NCI-H510A (cell line): Measurements from ENCODE around the gene DNAAF3.
"Not testable (repeated sequence)": the region's sequence is repeated elsewhere in the genome, so short reads cannot be mapped to it uniquely, and the experiment has no call there.

Source experiments
- DNase-seq: peaks from one replicate; lab custom pipeline; 2025; lab: John Stamatoyannopoulos, UW

DNAAF3 gene

DNA sequence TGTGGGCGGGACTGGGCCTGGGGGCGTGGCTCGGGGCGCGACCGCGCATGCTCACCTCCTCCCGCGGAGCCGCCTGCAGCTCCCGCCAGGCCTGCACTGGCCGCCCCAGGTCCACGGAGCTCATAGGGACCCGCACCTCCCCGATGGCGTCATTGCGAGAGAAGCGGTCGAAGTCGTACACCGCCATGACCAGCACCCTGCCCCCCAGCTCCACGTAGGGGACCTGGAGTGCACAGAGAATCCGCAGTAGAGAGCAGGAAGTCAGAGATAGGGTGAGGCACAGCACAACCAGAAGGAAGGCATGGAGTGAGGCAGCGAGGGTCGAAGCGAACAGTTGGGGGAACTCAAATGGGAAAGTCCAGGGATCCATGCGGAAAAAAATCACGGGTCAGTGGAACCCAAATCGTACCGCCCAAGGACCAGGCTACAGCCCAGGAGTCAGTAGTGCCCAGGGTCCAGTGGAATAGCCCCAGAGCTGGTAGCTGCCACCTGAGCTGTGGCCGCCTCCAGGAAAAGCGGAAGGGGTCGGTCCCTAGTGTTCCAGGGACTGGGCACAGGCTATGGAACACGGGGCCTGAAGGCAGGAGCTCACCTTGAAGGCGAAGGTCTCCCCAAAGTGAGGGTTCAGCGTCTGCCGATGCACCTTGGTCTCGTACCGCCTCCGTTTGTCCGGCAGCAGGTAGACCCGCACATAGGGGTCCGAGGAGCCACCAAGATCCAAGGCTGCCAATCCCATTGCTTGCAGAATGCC, 8.9 kb upstream of the DNAAF3 start:
- DNase-seq, result no peak

DNA sequence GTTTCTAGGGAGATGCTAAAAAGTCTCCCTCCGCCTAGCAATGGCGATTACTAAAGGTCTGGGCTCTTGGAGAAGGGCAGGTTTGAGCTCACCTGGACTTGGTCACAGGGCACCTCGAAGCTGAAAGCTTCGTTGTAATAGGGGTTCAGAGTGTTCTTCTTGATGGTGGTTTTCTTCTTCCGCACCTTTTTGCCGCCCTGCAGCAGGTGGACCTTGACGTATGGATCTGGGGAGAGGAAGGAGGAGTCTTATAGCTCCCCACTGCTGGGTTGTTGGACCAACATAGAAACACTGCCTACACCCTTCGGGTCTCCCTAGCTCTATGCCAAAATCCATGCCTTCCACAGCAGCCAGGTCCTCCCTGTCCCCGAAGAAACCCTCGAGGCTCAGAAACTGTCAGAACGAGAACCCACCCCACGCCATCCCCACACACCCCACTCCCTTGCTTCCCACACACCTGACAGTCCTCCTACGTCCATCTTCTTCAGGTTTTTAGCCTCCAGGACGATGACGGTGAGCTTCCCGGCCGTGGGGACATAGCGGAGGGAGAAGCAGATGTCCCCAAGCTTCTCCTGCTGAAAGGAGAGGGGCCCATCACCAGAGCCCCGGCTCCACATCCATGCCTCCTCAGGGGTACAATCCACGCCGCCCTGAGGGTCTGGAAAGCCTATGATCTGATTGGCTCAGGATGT, 8.2 kb upstream of the DNAAF3 start:
- DNase-seq, result no peak

DNA sequence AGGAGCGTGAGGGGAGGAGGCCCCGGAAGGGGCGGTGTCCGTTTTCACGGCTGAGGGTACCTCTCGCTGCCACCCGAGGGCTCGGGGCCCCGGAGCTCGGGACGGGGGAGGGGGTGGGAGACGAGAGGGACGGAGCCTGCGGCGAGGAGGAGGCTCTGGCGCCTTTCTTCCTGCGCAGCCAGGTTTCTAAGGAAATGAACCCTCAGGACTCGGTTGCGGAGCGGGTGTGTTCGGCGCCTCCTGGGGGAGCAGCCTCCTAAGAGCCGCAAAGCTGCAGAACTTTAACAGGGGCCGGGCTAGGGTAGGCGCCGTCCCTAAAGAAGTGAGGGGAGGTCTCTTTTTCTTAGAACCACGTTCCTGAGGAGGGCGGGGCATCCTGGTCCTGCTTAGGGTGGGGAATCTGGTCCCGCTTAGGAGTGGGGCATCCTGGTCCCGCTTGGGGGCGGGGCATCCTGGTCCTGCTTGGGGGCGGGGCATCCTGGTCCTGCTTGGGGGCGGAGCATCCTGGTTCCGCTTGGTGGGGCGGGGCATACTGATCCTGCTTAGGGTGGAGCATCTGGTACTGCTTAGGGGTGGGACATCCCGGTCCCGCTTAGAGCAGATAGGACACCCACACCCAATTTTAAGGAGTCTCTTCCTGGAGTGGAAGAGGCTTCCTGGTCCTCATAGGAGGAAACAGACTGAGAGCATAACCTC, 7.4 kb upstream of the DNAAF3 start:
- no peak for DNase-seq

DNA sequence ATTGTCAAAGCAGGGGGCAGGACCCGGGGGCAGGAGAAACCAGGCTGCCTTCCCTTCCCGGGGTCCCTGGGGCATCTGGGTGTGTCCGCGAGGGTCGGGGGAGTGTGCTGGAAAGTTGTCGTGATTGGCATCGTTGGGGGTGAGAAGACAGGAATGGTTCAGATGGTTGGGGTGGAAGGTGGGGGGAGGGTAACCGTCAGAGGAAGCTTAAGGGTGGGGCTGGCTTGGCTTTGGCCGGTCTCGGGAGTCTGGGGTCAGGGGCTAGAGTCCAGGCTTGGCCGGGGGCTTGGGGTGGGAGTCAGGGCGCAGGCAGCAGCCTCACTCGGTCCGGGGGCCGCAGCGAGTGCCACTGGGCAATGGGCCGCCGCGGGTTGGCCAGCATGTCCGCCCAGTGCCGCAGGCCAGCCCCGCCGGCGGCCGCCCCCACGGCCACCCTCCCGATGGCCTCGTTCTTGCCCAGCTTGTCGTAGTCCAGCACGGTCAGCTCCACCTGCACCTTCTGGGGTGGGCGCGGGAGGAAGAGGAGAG, 6.8 kb upstream of the DNAAF3 start:
- no peak for DNase-seq

DNA sequence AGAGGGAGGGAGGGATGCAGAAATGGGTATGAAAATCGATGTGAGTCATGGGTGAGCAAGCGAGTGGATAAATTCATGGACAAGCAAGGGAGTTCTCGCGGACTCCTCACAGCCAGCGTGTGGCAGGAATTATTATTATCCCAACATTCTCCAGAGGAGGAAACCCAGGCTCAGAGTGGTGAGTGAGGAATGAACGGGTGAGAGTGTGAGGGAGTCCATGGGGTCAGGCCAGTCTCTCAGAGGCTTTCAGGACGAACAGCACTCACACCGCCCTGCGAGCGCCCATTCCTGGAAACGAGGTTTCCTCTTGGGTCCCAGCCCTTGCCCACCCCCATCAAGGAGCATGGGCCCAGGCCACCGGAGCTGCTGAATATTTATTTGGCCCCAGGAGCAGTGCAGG, 6.3 kb upstream of the DNAAF3 start:
- no peak for DNase-seq

DNA sequence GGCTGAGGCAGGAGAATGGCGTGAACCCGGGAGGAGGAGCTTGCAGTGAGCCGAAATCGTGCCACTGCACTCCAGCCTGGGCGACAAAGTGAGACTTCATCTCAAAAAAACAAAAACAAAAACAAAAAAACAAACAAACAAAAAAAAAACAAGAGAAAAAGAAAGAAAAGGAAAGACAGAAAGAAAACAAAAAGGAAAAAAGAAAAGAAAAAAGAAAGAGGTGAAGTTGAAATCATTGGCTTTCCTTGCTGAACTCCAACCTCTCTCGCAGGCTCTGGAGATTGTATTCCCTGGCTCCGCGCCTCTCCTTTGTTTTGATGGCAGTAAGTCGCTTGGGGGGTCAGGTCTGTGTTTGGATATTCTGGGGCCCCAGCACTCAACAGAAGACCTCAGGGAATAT, 5.9 kb upstream of the DNAAF3 start:
- DNase-seq, result not testable (repeated sequence)

DNA sequence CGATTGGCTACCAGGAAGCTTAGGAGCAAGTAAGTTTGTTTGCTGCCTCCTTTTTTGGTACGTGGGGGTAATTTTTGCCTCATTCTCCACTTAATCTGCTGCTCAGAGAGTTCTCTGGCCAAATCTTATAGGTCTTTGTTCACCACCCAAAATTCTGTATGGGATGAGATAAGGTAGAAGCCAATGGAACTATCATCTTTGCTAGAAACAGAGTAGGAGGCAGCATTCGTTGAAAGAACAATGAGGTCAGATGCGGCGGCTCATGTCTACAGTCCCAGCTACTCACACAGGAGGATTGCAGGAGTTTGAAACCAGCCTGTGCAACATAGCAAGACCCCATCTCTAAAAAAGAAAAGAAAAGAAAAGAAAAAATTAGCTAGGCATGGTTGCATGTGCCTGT, 5.0 kb upstream of the DNAAF3 start:
- no peak for DNase-seq

DNA sequence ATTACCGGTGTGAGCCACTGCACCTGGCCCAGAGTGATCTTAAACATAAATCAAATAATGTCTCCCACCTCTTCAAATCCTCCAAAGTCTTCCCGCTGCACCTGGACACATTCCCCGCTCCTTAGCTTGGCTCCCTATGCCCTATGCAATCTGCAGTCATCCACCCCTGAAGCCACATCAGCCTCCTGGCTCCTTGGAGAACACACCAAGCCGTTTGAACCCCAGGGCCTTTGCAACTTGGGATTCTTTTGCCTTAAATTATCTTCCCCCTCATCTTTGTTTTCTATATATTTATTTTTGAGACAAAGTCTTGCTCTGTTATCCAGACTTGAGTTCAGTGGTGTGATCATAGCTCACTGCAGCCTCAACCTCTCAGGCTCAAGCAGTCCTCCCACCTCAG, 2.7 kb upstream of the DNAAF3 start:
- no peak for DNase-seq

DNA sequence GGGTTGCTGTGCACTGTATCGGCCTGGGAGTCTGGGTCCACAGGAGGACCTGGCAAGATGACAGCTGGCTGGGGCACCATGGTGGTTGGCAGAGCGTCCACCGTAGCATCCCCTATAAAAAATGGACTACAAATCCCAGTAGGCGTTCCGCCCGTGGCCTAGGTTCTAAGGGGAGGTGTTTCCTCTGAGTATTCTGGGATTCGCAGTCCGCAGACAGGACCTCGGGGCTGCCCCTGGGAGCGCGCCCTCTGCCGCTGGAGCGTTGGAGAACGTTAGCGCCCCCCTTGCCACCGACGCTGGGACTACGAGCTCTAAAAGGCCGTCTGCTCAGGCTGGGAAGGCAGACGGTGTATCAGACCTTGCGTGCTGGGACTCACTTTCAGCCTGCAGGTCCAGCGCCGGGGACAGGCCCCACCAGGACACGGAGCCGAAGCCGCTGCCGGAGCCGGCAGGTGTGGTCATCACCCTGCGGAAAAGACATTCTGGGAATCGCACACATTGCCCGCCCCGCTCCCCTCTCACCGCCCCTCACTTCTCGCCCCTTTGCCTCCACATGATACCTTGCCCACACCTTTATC, 372 bp downstream of the DNAAF3 start:
- DNase-seq, result peak; percentile 84

DNA sequence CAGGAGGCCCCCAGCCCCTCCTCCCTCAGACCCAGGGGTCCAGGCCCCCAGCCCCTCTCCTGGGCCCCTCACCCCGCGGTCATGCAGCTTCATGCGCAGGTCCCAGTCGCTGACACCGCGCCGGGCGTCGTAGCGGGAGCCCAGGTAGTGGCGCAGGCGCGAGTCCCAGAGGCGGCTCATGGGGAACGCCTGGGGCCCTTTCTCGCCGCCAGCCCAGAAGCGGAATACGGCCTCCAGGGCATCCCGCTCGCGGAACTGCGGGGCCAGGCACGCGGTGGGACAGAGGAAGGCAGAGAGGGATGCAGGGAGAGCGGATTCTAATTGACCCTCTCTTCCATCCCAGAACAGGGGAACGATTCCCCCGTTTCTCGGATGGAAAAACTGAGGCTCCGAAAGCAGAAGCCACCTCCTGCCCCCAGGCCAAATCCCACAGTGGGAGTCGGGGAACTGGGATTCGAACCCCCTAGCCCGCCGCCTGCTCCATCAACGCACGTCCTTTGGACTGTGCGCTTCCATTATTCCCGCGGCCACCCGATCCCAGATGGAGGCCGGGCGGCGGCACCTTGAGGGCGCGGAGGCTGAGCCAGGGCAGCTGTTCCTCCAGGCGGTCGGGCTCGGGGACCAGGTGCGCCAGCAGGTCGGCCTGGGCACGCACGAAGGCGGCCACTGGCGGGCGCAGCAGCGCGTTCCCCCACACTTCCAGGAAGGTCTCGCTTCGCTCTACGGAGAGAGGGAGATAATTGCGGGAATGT, 4.7 kb downstream of the DNAAF3 start:
- DNase-seq, result no peak

DNA sequence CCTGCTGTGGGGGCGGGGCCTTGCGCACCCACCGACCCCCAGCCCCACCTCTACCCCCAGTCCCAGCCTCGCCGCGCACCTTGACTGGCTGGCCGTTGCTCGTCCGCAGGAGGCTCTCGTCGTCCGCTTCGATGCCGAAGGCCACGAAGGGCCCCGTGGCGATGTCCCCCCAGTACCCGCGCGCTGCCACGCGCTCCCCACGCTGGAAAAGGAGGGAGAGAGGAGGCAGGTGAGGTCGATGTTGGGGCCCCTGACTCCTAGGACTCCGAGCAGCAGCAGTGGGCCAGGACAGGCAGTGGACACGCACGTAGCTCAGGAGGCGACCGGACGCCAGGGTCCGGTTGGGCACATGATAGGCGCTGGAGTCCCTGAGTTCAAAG, 5.4 kb downstream of the DNAAF3 start:
- DNase-seq, result no peak

DNA sequence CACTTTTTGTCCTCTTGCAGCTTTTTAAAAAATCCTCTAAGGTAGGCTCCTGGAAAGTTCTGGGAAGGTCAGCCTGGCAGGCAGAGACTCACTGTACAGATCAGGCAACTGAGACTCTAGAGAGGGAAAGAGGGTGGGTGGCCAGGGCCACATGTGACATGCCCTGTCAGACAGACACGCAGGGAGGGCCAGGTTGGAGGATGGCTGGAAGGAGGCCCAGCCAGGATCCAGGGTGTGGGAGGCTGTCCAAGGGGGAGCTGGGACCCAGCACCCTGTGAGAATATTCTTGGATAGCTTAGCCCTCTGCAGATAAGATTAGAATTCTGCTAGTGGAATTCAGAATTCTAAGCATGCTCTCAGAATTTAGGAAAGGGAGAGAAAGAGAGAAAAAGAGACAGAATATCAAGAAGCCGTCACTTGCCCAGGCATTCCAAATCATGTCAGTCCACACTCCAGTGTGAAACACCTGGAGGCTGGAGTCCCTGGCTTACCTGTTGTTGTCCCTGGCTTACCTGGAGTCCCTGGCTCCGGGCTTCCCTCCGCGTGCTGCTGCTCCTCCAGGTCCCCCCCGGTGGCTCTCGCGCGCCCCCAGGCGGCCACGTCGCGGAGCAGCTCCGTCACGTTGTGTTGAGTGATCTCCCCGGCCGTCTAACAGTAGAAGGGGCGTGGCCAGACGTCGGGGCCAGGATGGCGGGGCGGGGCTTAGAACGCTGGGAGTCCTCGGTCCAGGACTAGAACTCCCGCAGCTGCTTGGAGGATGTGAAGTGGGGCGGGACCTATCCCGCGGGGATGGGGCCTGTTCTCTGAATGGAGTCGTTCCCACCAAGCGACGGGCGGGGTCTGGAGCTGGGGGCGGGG, 6.1 kb downstream of the DNAAF3 start:
- DNase-seq, result peak; percentile 86

DNA sequence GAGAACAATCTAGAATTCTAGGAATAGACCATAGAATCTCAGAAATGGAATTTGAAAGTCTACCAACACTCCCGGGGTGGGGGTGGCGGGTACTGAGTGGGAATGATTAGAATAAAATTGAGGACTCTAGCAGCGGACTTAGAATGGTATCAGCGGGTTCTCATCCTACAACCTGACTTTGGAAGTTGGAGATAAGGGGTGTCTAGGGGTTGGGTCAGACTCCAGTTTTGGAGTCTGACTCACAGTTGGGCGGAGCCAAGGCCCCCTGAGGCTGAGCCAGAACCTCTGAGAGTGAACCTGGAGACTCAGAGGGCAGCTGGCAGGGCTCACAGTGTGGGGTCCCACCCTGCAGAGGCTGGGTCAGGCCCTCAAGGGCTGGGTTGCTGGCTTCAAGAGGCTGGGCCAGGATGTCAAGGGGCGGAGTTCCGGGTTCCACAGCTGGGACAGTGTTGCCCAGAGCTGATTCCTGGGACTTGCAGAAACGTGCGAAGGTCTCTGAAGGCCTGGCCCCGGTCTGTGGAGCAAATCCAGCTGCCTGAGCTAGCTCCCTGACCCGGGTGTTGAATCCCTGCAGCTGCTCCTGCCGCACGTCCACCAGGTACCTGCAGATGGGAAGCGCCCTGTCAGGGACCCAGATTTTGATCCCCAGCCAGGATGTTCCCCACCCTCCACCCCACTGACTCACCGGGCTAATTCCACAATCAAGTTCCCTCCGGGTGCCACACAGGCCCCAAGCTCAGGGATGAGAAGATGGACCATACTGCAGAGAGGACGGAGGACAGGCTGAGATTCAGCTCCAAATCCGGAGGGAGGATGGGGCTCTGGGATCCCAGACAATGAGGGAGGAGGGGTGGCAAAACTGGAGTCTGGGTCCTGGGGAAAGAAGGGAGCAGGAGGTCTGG, 7.3 kb downstream of the DNAAF3 start:
- no peak for DNase-seq

DNA sequence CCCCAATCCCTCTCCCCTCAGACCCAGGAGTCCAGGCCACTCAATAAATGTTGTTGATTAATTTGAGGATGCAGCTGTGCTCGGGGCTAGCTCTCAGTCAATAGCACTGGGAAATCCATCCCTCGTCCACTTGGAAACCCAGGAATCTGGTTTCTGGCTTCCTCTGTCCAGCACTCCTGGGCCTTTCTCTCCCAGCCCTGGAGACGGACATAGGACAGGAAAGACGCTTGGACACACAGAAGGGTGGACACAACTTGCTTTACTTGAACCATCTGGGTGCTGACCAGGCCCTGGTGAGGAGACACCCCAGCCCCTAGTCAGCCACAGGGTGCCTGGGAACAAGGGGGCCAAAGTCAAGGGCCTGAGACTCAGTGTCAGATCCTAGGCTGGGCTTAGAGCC, 8.0 kb downstream of the DNAAF3 start:
- DNase-seq, result no peak

DNA sequence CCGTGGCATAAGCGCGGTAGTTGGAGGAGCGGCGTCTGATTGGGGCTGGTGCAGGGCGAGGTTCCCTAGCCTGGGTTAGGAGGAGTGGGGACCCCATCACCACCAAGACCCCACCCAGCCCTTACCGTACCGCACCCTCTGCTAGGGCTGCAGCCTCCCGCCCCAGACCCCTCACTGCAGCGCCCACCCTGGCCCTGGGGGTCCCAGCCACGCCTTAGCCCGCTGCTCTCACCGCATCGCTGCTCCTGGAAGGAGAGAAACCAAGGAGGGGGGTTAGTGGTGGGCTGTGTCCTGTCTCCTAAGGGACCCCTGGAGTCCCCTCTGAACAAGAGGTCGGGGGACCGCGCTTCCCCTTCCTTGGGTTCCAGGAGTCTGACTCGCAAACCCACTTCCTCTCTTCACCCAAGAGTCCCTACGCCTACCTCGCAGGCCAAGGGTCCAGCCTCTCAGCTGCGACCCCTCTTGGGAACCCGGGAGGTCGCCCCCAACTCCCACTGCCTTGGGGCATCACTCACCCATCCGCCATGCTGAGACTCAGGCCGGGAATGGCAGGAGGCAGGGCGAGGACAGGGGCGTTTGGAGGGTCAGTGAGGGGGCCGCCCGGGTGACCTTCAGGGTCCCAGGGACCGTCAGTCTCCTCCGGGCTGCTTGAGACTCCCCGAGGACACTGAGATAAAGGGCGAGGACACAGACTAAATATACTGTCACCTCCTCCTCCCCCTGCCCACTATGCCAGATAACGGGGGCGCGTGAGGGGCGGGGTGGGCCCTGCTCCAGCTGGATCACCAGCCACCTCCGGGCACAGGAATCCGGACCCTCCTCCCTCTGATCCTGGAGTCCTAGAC, 9.1 kb downstream of the DNAAF3 start, which contains the start of gene TNNI3:
Gene TNNI3, minus strand, starts transcription at position 669 of the 845 bp plus-strand sequence. Its CDS starts 143 bp downstream, at position 526.
- DNase-seq, result no peak

DNA sequence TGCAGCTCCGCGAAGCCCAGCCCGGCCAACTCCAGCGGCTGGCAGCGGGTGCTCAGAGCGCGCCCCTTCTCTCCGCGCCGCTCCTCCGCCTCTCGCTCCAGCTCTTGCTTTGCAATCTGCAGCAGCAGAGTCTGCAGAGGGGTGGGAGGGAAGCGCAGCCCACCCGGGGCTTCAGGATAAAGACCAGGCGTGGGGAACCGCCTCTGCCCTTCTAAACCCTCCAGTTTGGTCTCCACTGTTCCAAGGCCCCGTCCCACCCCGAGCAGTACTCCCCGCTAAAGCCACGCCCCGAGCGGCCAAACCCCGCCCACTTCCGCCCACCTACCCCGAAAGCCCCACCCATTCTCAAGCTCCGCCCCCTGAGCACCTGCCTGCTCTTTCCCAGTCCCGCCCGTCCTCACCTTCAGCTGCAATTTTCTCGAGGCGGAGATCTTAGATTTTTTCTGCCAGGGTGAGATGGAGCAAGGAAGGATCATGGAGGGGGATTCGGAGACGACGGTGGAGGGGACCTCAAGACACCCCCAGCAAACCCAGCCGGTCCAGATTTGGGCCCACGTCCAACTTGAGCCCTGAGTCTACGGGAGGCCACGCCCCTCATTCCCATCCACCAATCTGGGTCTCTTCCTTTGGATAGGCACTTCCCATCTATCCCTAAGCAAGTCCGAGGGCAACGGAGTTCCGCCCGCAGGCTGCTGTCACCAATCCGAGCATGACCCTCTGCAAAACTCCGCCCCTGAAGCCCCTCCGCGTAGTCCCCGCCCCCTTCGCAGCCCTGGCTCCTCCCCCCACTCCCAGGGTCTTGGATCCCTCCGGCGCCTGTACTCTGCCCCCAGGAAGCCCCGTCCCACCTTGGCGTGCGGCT, 10.0 kb downstream of the DNAAF3 start:
- no peak for DNase-seq

DNA sequence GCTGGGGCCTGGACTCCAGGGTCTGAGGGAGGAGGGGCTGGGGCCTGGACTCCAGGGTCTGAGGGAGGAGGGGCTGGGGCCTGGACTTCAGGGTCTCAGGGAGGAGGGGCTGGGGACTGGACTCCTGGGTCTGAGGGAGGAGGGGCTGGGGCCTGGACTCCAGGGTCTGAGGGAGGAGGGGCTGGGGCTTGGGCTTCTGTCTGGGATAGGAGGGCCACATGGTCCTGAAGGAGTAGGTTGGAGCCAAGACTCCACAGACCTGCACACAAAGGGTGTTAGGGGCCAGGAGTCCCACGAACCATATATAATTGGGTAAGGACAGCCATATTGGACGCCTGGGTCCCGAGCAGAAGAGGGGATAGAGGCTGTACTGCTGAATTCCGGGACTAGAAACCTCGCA, 10.6 kb downstream of the DNAAF3 start:
- DNase-seq, result not testable (repeated sequence)
